GM19351 (cell line): Measurements from ENCODE around the gene TM4SF18.

ENCODE experiments used
- ATAC-seq: cut with Tn5 transposase; IDR thresholded peaks from one replicate; pipeline ENCODE4 v1.9.1; 2021; ENCODE audit warnings: mild to moderate bottlenecking, moderate library complexity; ENCODE audit not compliant: unreplicated experiment

TM4SF18 gene

GRCh38 chr3:149291178-149291577, 42.3 kb downstream of the TM4SF18 start:
- no peak for ATAC-seq

GRCh38 chr3:149288655-149289054, 44.8 kb downstream of the TM4SF18 start:
- no peak for ATAC-seq

GRCh38 chr3:149284034-149284433, 49.4 kb downstream of the TM4SF18 start:
- ATAC-seq: no peak

- ATAC-seq: no peak
Measured at GRCh38 chr3:149283401-149283800, 50.0 kb downstream of the TM4SF18 start.

- no peak for ATAC-seq
Measured at GRCh38 chr3:149282836-149283235, 50.6 kb downstream of the TM4SF18 start.

- ATAC-seq: no peak
Measured at GRCh38 chr3:149282322-149282721, 51.1 kb downstream of the TM4SF18 start.

GRCh38 chr3:149280671-149281349, 52.6 kb downstream of the TM4SF18 start:
- ATAC-seq: peak; percentile 70

GRCh38 chr3:149278911-149279310, 54.5 kb downstream of the TM4SF18 start:
- no peak for ATAC-seq

- peak; percentile 49 for ATAC-seq
Measured at GRCh38 chr3:149277331-149277813, 56.1 kb downstream of the TM4SF18 start.

- no peak for ATAC-seq
Measured at GRCh38 chr3:149276619-149277018, 56.8 kb downstream of the TM4SF18 start.

GRCh38 chr3:149274220-149274619, 59.2 kb downstream of the TM4SF18 start:
- ATAC-seq: no peak

- ATAC-seq: peak; percentile 84
Measured at GRCh38 chr3:149273096-149273751, 60.2 kb downstream of the TM4SF18 start.

- no peak for ATAC-seq
Measured at GRCh38 chr3:149271669-149272068, 61.8 kb downstream of the TM4SF18 start.

- ATAC-seq: no peak
Measured at GRCh38 chr3:149270180-149270579, 63.3 kb downstream of the TM4SF18 start.

GRCh38 chr3:149269687-149270086, 63.7 kb downstream of the TM4SF18 start:
- no peak for ATAC-seq
